ENCODE measurements around the gene SLC2A9. TPM values are rescaled to one million over a fixed set of nuclear protein-coding genes. Genes with fewer than 3 reads are reported as not detected.

The SLC2A9 gene
- total and polyA plus RNA-seq, 2 of the 13 experiments (the other 11 are each of a cell fraction or from before 2014, with no cell fraction given) = 36.2 to 42.3 TPM

- TF ChIP-seq ARID2 (CRISPR knock-in tag; IDR thresholded peaks at IDR 0.05; ENCODE audit: borderline replicate concordance) = no peak
- TF ChIP-seq PATZ1 (CRISPR knock-in tag; IDR thresholded peaks at IDR 0.05) = peak; percentile 39; the same call in 1 of the 2 replicates
- no peak for TF ChIP-seq SIN3A (IDR thresholded peaks at IDR 0.05; ENCODE audit: borderline replicate concordance, low read depth, low read length)
- peak; percentile 78 for TF ChIP-seq FOSL2 (CRISPR knock-in tag; IDR thresholded peaks at IDR 0.05)
- no peak for TF ChIP-seq ZNF496 (CRISPR knock-in tag; IDR thresholded peaks at IDR 0.05; ENCODE audit: insufficient replicate concordance)
- no peak for TF ChIP-seq ZNF24 (IDR thresholded peaks at IDR 0.05)
- TF ChIP-seq YEATS2 (CRISPR knock-in tag; IDR thresholded peaks at IDR 0.05; ENCODE audit: borderline replicate concordance) = 0 out of 2 replicates have a peak, but pooled peaks have one; percentile 37
- TF ChIP-seq HOXD1 (CRISPR knock-in tag; IDR thresholded peaks at IDR 0.05) = no peak
- TF ChIP-seq ZNF781 (CRISPR knock-in tag; IDR thresholded peaks at IDR 0.05; ENCODE audit: borderline replicate concordance, not compliant biosample characterization) = no peak
- no peak for TF ChIP-seq FOXK2 (IDR thresholded peaks at IDR 0.05)
- no peak for TF ChIP-seq RFX1 (IDR thresholded peaks at IDR 0.05)
- TF ChIP-seq PRMT3 (CRISPR knock-in tag; IDR thresholded peaks at IDR 0.05; ENCODE audit: borderline replicate concordance, low read depth) = no peak
- TF ChIP-seq ZSCAN31 (CRISPR knock-in tag; IDR thresholded peaks at IDR 0.05; ENCODE audit: low read depth) = no peak
- no peak for TF ChIP-seq ZNF33A (CRISPR knock-in tag; IDR thresholded peaks at IDR 0.05; ENCODE audit: borderline replicate concordance)
- TF ChIP-seq ELF4 (CRISPR knock-in tag; IDR thresholded peaks at IDR 0.05; ENCODE audit: borderline replicate concordance) = no peak
- TF ChIP-seq, protein P1, sequence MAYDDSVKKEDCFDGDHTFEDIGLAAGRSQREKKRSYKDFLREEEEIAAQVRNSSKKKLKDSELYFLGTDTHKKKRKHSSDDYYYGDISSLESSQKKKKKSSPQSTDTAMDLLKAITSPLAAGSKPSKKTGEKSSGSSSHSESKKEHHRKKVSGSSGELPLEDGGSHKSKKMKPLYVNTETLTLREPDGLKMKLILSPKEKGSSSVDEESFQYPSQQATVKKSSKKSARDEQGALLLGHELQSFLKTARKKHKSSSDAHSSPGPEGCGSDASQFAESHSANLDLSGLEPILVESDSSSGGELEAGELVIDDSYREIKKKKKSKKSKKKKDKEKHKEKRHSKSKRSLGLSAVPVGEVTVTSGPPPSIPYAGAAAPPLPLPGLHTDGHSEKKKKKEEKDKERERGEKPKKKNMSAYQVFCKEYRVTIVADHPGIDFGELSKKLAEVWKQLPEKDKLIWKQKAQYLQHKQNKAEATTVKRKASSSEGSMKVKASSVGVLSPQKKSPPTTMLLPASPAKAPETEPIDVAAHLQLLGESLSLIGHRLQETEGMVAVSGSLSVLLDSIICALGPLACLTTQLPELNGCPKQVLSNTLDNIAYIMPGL (CRISPR knock-in tag; IDR thresholded peaks at IDR 0.05; ENCODE audit: borderline replicate concordance in 1 of 2, low read depth in 1 of 2) = no peak
- TF ChIP-seq ZNF883 (CRISPR knock-in tag; IDR thresholded peaks at IDR 0.05; ENCODE audit: not compliant biosample characterization) = no peak
- TF ChIP-seq GABPA (IDR thresholded peaks at IDR 0.05; ENCODE audit: low read depth, low read length) = no peak
- TF ChIP-seq GABPA (CRISPR knock-in tag; IDR thresholded peaks at IDR 0.05; ENCODE audit: low read depth) = peak; percentile 82
- TF ChIP-seq, protein P2, sequence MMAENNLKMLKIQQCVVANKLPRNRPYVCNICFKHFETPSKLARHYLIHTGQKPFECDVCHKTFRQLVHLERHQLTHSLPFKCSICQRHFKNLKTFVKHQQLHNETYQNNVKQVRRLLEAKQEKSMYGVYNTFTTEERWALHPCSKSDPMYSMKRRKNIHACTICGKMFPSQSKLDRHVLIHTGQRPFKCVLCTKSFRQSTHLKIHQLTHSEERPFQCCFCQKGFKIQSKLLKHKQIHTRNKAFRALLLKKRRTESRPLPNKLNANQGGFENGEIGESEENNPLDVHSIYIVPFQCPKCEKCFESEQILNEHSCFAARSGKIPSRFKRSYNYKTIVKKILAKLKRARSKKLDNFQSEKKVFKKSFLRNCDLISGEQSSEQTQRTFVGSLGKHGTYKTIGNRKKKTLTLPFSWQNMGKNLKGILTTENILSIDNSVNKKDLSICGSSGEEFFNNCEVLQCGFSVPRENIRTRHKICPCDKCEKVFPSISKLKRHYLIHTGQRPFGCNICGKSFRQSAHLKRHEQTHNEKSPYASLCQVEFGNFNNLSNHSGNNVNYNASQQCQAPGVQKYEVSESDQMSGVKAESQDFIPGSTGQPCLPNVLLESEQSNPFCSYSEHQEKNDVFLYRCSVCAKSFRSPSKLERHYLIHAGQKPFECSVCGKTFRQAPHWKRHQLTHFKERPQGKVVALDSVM (CRISPR knock-in tag; IDR thresholded peaks at IDR 0.05) = no peak
- TF ChIP-seq ZNF317 (CRISPR knock-in tag; IDR thresholded peaks at IDR 0.05) = no peak
- no peak for TF ChIP-seq IRF1 (CRISPR knock-in tag; IDR thresholded peaks at IDR 0.05; ENCODE audit: low read depth)
Observed at GRCh38 chr4:10006231-10006600, 15.1 kb downstream of the SLC2A9 start (continued).

Data from HepG2 (cell line).